IMR-90 (cell line): ENCODE results near the gene ADAMTS6. TPM values are rescaled to one million over a fixed set of nuclear protein-coding genes. Genes with fewer than 3 reads are reported as not detected.
"Not testable (repeated sequence)": the region's sequence is repeated elsewhere in the genome, so short reads cannot be mapped to it uniquely, and the experiment has no call there.

Experiments
- ATAC-seq: fragments of 200-7000 bp; cut with Tn5 transposase; 2 replicates; pipeline ENCODE4 v1.9.1; 2020; ENCODE audit warnings: low read depth, mild to moderate bottlenecking, moderate library complexity
- BruUV-seq: library from RNA; stranded (reverse); fragments of 400-500 nt; replicated peaks from 2 replicates; lab custom pipeline; 2021; lab: Mats Ljungman, UMichigan
- CTCF ChIA-PET: fragments of 300-600 bp; formaldehyde crosslinking; extraction: SDS; loops from one replicate; lab custom pipeline; 2021; ENCODE audit warnings: antibody characterized with exemption; lab: Yijun Ruan, JAX
- POLR2A ChIA-PET: fragments of 300-600 bp; sonication (Branson Sonifier 250); formaldehyde crosslinking; loops from one replicate; lab custom pipeline; 2022; ENCODE audit warnings: antibody characterized with exemption; ENCODE audit not compliant: unreplicated experiment; lab: Charles Lee
- DNase-seq: peaks from one replicate; pipeline ENCODE4 v3.0.0; 2013
- H2AFZ ChIP-seq: replicated peaks from 2 replicates; pipeline ENCODE3; 2013; ENCODE audit warnings: low read length, mild to moderate bottlenecking; ENCODE audit not compliant: poor library complexity
- H2AK5ac ChIP-seq: 2 replicates; pipeline ENCODE4 v1.6.1; 2013; ENCODE audit warnings: low read depth, low read length, inconsistent platforms
- H2AK9ac ChIP-seq: replicated peaks from 2 replicates; pipeline ENCODE3; 2013; ENCODE audit warnings: mild to moderate bottlenecking, low read depth, low read length, moderate library complexity; ENCODE audit not compliant: poor library complexity
- H2BK120ac ChIP-seq: 2 replicates; pipeline ENCODE4 v1.6.1; 2013; ENCODE audit warnings: low read depth, low read length, inconsistent platforms
- H2BK15ac ChIP-seq: 3 replicates; pipeline ENCODE4 v1.6.1; 2013; ENCODE audit warnings: low read depth, low read length, inconsistent platforms
- H2BK20ac ChIP-seq: 2 replicates; pipeline ENCODE4 v1.6.1; 2013; ENCODE audit warnings: low read depth, mild to moderate bottlenecking, inconsistent platforms, low read length, moderate library complexity
- H2BK5ac ChIP-seq: 2 replicates; pipeline ENCODE4 v1.6.1; 2013; ENCODE audit warnings: mild to moderate bottlenecking, low read depth, low read length, inconsistent platforms; ENCODE audit not compliant: poor library complexity, severe bottlenecking
- H3K14ac ChIP-seq: replicated peaks from 2 replicates; pipeline ENCODE4 v1.6.1; 2013; ENCODE audit warnings: low read depth, low read length, inconsistent platforms
- H3K18ac ChIP-seq: 2 replicates; pipeline ENCODE4 v1.6.1; 2013; ENCODE audit warnings: low read depth, low read length, control low read depth
- H3K23ac ChIP-seq: 2 replicates; pipeline ENCODE4 v1.6.1; 2013; ENCODE audit warnings: low read depth, low read length, inconsistent platforms
- H3K27ac ChIP-seq: 2 replicates; pipeline ENCODE4 v1.5.1; 2013; ENCODE audit warnings: mild to moderate bottlenecking, control low read depth, low read length; ENCODE audit not compliant: insufficient read depth
- H3K27me3 ChIP-seq: 2 replicates; pipeline ENCODE4 v1.6.1; 2013; ENCODE audit warnings: low read length; ENCODE audit not compliant: control insufficient read depth, insufficient read depth
- H3K36me3 ChIP-seq: 2 replicates; pipeline ENCODE4 v1.6.1; 2013; ENCODE audit warnings: low read length, mixed read lengths; ENCODE audit not compliant: control insufficient read depth, insufficient read depth
- H3K4ac ChIP-seq: 2 replicates; pipeline ENCODE4 v1.6.1; 2013; ENCODE audit warnings: low read depth, low read length, inconsistent platforms
- H3K4me1 ChIP-seq: 2 replicates; pipeline ENCODE4 v1.6.1; 2013; ENCODE audit warnings: low read length, mixed read lengths; ENCODE audit not compliant: control insufficient read depth, insufficient read depth
- H3K4me2 ChIP-seq: 2 replicates; pipeline ENCODE4 v1.6.1; 2013; ENCODE audit warnings: low read depth, mild to moderate bottlenecking, control low read depth, low read length, moderate library complexity
- H3K4me3 ChIP-seq: 2 replicates; pipeline ENCODE4 v1.5.1; 2013; ENCODE audit warnings: low read depth, mild to moderate bottlenecking, control low read depth, low read length, moderate library complexity; ENCODE audit not compliant: insufficient read depth
- H3K56ac ChIP-seq: 2 replicates; pipeline ENCODE4 v1.6.1; 2013; ENCODE audit warnings: low read length, inconsistent platforms; ENCODE audit not compliant: insufficient read depth; ENCODE audit errors: extremely low read depth
- H3K79me1 ChIP-seq, 2 experiments: 2 replicates each; pipeline ENCODE4 v1.6.1; 2013; ENCODE audit warnings: low read length in 2 of 2, inconsistent platforms in 1 of 2, low read depth in 1 of 2
- H3K9ac ChIP-seq: 2 replicates; pipeline ENCODE4 v1.6.1; 2013; ENCODE audit warnings: low read depth, low read length, control low read depth
- H3K9me1 ChIP-seq: 2 replicates; pipeline ENCODE4 v1.6.1; 2013; ENCODE audit warnings: low read length, inconsistent platforms; ENCODE audit not compliant: insufficient read depth
- H3K9me3 ChIP-seq: 2 replicates; pipeline ENCODE4 v1.6.1; 2013; ENCODE audit warnings: low read length; ENCODE audit not compliant: control insufficient read depth, insufficient read depth
- H4K20me1 ChIP-seq: 2 replicates; pipeline ENCODE4 v1.6.1; 2013; ENCODE audit warnings: low read length, inconsistent platforms; ENCODE audit not compliant: insufficient read depth
- H4K5ac ChIP-seq: 2 replicates; pipeline ENCODE4 v1.6.1; 2013; ENCODE audit warnings: mild to moderate bottlenecking, low read depth, low read length, control low read depth
- H4K8ac ChIP-seq, 2 experiments: 2 replicates each; pipeline ENCODE4 v1.6.1; 2013; ENCODE audit warnings: low read depth in 2 of 2, low read length in 2 of 2, control low read depth in 1 of 2, inconsistent platforms in 1 of 2
- H4K91ac ChIP-seq: 2 replicates; pipeline ENCODE4 v1.6.1; 2013; ENCODE audit warnings: low read depth, low read length, inconsistent platforms; ENCODE audit not compliant: insufficient read depth
- WGBS, 2 experiments: methylation state at CpG; one replicate each; pipeline versions ENCODE4 v1.1.5 to v1.1.7; 2013; ENCODE audit warnings: missing lambda C conversion rate in 2 of 2; ENCODE audit not compliant: insufficient read length in 1 of 2; ENCODE audit errors: extremely low coverage in 2 of 2; 5-methylcytosine and 5-hydroxymethylcytosine counted together
- dilution Hi-C: fragments of 300-500 bp; cut with HindIII; formaldehyde crosslinking; loops from one replicate; pipeline ENCODE4 v1.14.3; 2018; ENCODE audit warnings: low sequenced_read_pairs; ENCODE audit not compliant: unreplicated experiment
- in situ Hi-C: fragments of 300-500 bp; cut with MboI; formaldehyde crosslinking; loops from 3 replicates; pipeline ENCODE4 v1.14.3; 2019; ENCODE audit warnings: low sequenced_read_pairs, inconsistent platforms, mixed read lengths
- intact Hi-C: fragments of 100-400 bp; cut with micrococcal nuclease; formaldehyde crosslinking; loops from 2 replicates; pipeline ENCODE4 v1.10.0; 2022
- polyA plus RNA-seq, 3 experiments: library from polyadenylated mRNA; depleted of rRNA; stranded (reverse); fragments of >200 nt; gene quantifications; 2 replicates each; pipeline ENCODE4 v1.2.3, GENCODE V29; 2012; ENCODE audit warnings: low replicate concordance in 1 of 3
- total RNA-seq: library from RNA; depleted of rRNA; stranded (reverse); fragments of >200 nt; gene quantifications from 2 replicates; pipeline ENCODE4 v1.2.3, GENCODE V29; 2012

ADAMTS6 gene
- total and polyA plus RNA-seq, 2 of the 4 experiments (the other 2 are of a cell fraction) = 23.9 to 173 TPM

GRCh38 chr5:65370505-65370904 lies 111.2 kb downstream of the ADAMTS6 start:
- H3K9me1 ChIP-seq, H4K8ac ChIP-seq, ATAC-seq, H2BK20ac ChIP-seq, H4K20me1 ChIP-seq, H2AK9ac ChIP-seq, dilution Hi-C loops, H2AFZ ChIP-seq, H4K91ac ChIP-seq, H3K9me3 ChIP-seq, DNase-seq, H3K9ac ChIP-seq, H3K56ac ChIP-seq, intact Hi-C loops, H3K18ac ChIP-seq, H2BK5ac ChIP-seq, H2AK5ac ChIP-seq, H3K4ac ChIP-seq, H3K4me2 ChIP-seq, H4K5ac ChIP-seq, H2BK120ac ChIP-seq, H3K23ac ChIP-seq, BruUV-seq, H3K36me3 ChIP-seq, H3K14ac ChIP-seq, in situ Hi-C loops, POLR2A ChIA-PET, H3K4me3 ChIP-seq, H2BK15ac ChIP-seq, CTCF ChIA-PET, H3K4me1 ChIP-seq, H3K27me3 ChIP-seq, H3K79me1 ChIP-seq, H3K27ac ChIP-seq: not testable (repeated sequence)
- 100% methylated on average over 6 of the region's 15 CpGs; no CpG with 5 or more reads in 1 of the 2 experiments for WGBS, 2 experiments
